ENCODE data around the gene SLIT1. TPM values are rescaled to one million over a fixed set of nuclear protein-coding genes. Genes with fewer than 3 reads are reported as not detected.

The SLIT1 gene
- total RNA-seq, 1 donor from 2014 or later, result 0.26 TPM

DNA sequence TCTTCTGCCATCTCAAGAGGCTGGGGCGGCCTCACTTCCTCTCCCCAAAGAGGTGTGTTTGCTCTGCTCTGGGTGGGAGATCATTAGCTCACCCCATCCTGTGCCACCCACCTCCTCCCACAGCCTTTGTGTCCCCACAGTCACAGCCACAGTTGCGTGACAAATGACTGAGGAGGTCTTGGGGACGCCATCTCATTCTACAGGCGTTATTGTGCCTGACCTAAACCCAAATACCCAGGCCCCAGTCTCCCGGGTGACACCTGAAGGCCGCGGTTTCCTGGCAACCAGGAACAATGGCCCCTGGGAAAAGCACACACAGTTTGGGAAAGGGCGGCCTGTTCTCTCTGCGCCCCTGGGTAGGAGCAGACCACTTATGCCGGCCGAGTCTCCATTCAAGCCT, 51.6 kb downstream of the SLIT1 start:
- H3K36me3 Mint-ChIP-seq (ENCODE audit: low read depth), result no peaks in the 10 kb centered on the region
- intact Hi-C loops (cut with micrococcal nuclease), result no loop called here
- no peaks in the 10 kb centered on the region for H3K9me3 Mint-ChIP-seq
- no peak overlapping the region for H3K4me3 Mint-ChIP-seq
- H3K27ac Mint-ChIP-seq, result no peak overlapping the region
- H3K27me3 Mint-ChIP-seq, result peaks cover 4% of the 10 kb centered on the region
- no peaks in the 10 kb centered on the region for H3K4me1 Mint-ChIP-seq
- no peak for DNase-seq

DNA sequence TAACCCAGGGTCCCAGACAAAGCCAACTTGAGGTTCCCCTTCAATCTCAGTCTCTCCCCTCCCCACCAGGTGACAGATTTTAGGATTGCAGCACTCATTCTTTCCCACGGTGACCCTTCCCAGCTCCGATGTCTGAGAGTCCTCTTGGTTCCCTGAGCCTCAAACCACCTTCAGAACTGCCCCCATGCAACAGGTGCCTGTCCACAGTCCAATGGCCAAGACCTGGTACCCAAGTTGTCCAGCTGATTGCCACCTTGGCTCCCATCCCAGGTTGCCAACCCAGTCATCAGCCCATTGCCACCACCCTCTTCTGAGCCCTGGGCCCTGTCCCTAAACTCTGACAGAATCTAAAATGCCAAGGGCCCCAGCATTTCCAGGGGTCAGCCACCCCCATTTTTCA, 53.5 kb downstream of the SLIT1 start:
- DNase-seq, result no peak
- Mint-ChIP-seq H3K36me3 (ENCODE audit: low read depth) (no peaks in the 10 kb centered on the region), H3K9me3 (no peaks in the 10 kb centered on the region), H3K4me1 (no peaks in the 10 kb centered on the region), H3K27ac (no peak overlapping the region), H3K27me3 (peaks cover 2% of the 10 kb centered on the region), H3K4me3 (no peak overlapping the region)
- intact Hi-C loops (cut with micrococcal nuclease), result no loop called here

DNA sequence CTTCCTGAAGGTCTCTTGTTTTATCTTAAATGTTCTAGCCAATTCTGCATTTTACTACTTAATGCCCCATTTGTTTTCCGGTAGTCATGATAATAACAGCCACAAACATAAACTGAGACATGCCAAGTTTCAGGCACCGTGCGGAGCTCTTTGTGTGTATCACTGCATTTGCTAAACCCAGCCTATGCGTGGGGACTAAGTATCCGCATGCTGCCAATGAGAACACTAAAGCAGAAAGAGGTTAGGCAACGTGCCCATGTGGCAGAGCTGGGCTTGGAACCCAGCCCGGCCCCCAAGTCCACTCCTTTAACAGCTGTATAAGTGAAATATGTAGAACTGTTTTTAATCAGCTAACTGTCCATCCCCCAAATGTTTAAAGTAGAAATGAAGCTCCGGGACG, 54.1 kb downstream of the SLIT1 start:
- intact Hi-C loops (cut with micrococcal nuclease), result no loop called here
- H3K4me1 Mint-ChIP-seq, result no peaks in the 10 kb centered on the region
- peaks cover 2% of the 10 kb centered on the region for H3K27me3 Mint-ChIP-seq
- DNase-seq, result no peak
- H3K4me3 Mint-ChIP-seq, result no peak overlapping the region
- no peak overlapping the region for H3K27ac Mint-ChIP-seq
- H3K36me3 Mint-ChIP-seq (ENCODE audit: low read depth), result no peaks in the 10 kb centered on the region
- no peaks in the 10 kb centered on the region for H3K9me3 Mint-ChIP-seq

DNA sequence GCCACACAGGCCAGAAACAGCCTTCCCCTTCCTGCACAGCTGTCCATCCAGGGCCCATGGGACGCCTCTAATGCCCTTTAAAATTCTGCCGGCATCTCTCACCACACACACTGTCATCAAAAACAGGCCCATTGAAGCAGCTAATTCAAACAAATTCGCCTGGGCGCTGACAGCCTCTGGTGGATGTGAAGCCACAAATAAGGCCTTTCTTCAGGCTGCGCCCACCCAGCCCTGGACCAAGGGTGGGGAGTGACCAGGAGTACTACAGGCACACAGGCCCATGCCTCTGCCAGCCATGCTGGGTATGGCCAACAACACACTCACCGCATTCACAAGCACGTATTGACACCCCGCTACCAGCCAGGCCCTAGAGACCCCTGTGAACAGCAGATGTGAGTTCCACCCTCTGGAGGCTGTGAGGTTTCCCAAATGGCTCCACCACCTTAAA, 54.6 kb downstream of the SLIT1 start:
- H3K9me3 Mint-ChIP-seq, result no peaks in the 10 kb centered on the region
- no peak overlapping the region for H3K27ac Mint-ChIP-seq
- intact Hi-C loops (cut with micrococcal nuclease), result no loop called here
- no peak for DNase-seq
- H3K4me1 Mint-ChIP-seq, result no peaks in the 10 kb centered on the region
- H3K36me3 Mint-ChIP-seq (ENCODE audit: low read depth), result no peaks in the 10 kb centered on the region
- no peak overlapping the region for H3K4me3 Mint-ChIP-seq
- H3K27me3 Mint-ChIP-seq, result peaks cover 2% of the 10 kb centered on the region

DNA sequence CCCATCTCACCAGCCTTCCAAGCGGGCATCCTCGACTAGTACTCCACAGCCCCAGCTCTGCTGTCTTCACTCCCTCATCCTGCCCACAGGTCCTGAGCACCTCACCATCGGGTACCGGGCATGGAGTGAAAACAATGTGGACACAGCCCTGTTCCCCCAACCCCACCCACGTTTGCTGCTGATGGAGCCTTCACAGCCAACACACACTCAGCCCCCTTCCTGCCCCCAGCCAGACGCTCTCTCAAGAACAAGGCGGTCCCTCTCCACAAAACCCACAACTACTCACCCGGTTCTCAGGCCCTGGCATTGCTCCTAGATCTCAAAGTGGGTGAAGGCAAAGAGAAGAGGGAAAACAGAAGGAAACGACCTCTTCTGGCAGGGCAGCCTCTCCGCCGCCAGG, 56.1 kb downstream of the SLIT1 start:
- H3K36me3 Mint-ChIP-seq (ENCODE audit: low read depth), result no peaks in the 10 kb centered on the region
- H3K4me3 Mint-ChIP-seq, result no peak overlapping the region
- H3K9me3 Mint-ChIP-seq, result no peaks in the 10 kb centered on the region
- H3K27ac Mint-ChIP-seq, result no peak overlapping the region
- peaks cover 2% of the 10 kb centered on the region for H3K27me3 Mint-ChIP-seq
- intact Hi-C loops (cut with micrococcal nuclease), result no loop called here
- DNase-seq, result no peak
- no peaks in the 10 kb centered on the region for H3K4me1 Mint-ChIP-seq

DNA sequence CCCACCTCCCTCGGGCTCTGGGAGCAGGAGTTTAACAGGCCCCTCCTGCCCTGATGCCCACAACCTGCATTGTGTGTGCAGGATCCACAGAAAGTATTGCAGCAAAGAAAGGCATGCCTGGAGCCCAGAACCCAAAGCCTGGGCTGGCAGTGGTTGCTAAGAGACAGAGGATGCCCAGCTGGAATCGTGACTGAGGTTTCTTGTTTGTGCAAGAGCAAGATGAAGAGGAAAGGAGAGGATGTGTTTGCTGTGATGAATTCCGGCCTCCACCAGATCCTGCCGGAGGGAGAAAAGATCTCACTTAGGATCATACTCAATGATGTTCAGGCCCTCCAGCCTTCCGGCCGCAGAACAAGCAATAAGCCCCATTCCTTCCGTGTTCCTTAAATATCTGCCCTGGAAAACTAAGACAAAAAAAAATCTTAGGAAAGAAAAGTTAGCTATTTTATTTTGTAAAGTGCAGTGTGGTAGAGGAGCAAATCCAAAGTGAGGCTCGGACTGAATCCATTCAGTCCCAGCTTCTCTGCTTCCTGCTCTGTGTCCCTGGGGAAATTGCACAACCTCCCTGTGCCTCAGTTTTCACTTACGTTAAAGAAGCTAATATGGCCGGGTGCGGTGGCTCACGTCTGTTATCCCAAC, 57.1 kb downstream of the SLIT1 start:
- Mint-ChIP-seq H3K4me1 (no peaks in the 10 kb centered on the region), H3K27me3 (peaks cover 2% of the 10 kb centered on the region), H3K36me3 (ENCODE audit: low read depth) (no peaks in the 10 kb centered on the region), H3K27ac (no peak overlapping the region), H3K4me3 (no peak overlapping the region), H3K9me3 (no peaks in the 10 kb centered on the region)
- intact Hi-C loops (cut with micrococcal nuclease), result no loop called here
- DNase-seq, result no peak

DNA sequence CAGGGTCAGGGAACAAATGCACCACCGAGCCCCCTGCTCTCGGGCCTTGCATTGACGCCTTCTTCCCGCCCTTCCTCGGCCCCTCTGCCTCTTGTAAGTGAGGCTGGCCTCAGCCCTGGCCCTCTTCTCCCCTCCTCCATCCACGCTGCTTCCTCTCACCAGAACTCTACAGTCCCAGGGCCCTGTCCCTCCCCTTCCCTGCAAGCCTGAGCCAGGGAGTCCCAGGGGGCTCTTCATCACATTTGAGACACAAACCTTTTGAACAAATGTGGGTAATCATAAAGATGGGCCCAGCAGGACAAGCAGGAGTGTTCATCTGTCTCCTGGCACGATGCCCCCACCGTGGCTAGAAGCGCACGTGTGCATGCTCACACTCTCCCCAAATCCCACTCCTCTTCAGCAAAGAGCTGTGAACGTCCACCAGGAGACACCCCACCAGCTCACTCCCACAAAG, 57.7 kb downstream of the SLIT1 start:
- Mint-ChIP-seq H3K36me3 (ENCODE audit: low read depth) (no peaks in the 10 kb centered on the region), H3K4me3 (no peak overlapping the region), H3K27ac (no peak overlapping the region), H3K4me1 (no peaks in the 10 kb centered on the region), H3K9me3 (no peaks in the 10 kb centered on the region), H3K27me3 (peaks cover 2% of the 10 kb centered on the region)
- DNase-seq, result no peak
- intact Hi-C loops (cut with micrococcal nuclease), result no loop called here

DNA sequence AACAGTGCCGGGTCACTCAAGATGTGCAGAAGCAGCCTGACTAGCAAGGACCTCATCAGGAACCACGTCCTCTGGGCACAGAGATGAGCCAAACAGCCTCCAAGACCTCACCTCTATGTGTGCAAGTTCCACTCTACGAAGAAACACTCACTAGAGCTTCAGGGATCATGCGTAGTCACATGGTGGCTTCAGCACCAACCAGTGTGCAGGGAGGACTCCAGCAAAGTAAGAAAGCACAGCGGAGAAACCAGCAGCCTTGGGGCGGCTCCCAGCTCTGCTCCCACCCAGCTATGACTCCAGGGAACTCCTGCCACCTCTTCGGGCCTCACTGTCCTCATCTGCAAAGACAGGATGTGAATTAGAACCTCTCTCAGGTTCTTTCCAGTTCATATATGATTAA, 58.2 kb downstream of the SLIT1 start:
- no peaks in the 10 kb centered on the region for H3K4me1 Mint-ChIP-seq
- peaks cover 2% of the 10 kb centered on the region for H3K27me3 Mint-ChIP-seq
- H3K36me3 Mint-ChIP-seq (ENCODE audit: low read depth), result no peaks in the 10 kb centered on the region
- H3K4me3 Mint-ChIP-seq, result no peak overlapping the region
- H3K9me3 Mint-ChIP-seq, result no peaks in the 10 kb centered on the region
- DNase-seq, result no peak
- no peak overlapping the region for H3K27ac Mint-ChIP-seq
- intact Hi-C loops (cut with micrococcal nuclease), result no loop called here

DNA sequence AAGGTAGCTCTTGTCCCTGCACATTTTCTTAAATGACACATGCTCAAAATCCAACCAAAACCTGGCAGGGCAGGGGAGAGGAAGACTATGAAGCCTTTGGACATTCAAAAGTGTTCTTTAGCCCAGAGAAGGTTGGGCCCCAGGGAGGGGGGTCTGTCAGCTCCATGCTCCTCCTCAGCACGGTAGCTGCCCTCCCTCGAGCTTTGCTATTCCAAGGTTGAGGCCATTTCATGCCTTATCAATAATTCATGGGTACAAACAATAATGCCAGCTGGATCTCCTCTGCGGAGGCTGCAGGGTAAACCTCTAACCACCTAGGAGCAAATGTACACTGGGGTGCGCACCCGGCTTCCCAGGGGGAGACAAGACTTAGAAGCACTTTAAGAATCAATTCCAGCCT, 61.5 kb downstream of the SLIT1 start:
- Mint-ChIP-seq H3K4me1 (no peaks in the 10 kb centered on the region), H3K27ac (no peak overlapping the region), H3K4me3 (no peak overlapping the region), H3K36me3 (ENCODE audit: low read depth) (no peaks in the 10 kb centered on the region), H3K27me3 (peaks cover 7% of the 10 kb centered on the region), H3K9me3 (no peaks in the 10 kb centered on the region)
- DNase-seq, result no peak
- intact Hi-C loops (cut with micrococcal nuclease), result no loop called here

DNA sequence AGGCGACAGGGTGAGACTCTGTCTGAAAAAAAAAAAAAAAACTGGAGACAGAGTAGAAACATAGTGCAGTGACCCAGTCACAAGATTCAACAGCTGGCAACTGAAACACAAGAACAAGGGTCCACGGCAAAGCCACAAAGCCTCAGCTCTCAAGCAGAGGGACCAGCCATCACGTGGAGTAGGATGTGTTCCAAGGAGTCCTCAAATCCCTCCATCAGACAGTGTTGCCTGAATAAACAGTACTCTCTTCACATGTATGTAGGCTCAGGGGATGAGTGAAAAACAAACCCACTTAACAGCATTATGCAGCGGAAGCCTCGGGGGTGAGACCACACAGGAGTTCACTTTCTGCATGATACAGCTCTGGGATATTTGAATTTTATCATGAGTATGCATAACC, 62.0 kb downstream of the SLIT1 start:
- no peaks in the 10 kb centered on the region for H3K9me3 Mint-ChIP-seq
- H3K36me3 Mint-ChIP-seq (ENCODE audit: low read depth), result no peaks in the 10 kb centered on the region
- H3K27ac Mint-ChIP-seq, result no peak overlapping the region

DNA sequence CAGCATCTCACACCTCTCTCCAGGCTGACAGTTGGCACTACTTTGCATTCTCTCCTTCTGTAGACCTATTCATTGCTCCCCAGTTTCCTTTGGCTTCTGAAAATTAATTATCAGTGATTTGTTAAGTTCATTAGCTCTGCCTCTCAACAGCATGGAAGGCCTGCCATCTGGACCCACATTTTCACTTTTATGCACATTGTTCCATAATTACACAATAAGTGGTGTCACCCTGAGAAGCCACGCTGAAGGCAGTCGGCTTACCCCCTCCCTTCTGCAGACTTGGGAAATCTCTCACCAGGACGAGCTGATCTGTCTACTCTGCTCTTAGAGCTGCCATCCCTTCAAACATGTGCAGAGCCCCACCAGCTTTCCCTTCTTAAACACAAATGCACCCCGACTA, 64.7 kb downstream of the SLIT1 start:
- intact Hi-C loops (cut with micrococcal nuclease), result no loop called here
- Mint-ChIP-seq H3K9me3 (no peaks in the 10 kb centered on the region), H3K36me3 (ENCODE audit: low read depth) (no peaks in the 10 kb centered on the region), H3K4me3 (no peak overlapping the region), H3K27ac (no peak overlapping the region), H3K27me3 (peaks cover 7% of the 10 kb centered on the region), H3K4me1 (no peaks in the 10 kb centered on the region)
- DNase-seq, result no peak

More for the DNA sequence above, 62.0 kb downstream of the SLIT1 start:
- Mint-ChIP-seq H3K4me3 (no peak overlapping the region), H3K27me3 (peaks cover 7% of the 10 kb centered on the region), H3K4me1 (no peaks in the 10 kb centered on the region)
- DNase-seq, result no peak
- intact Hi-C loops (cut with micrococcal nuclease), result no loop called here

DNA sequence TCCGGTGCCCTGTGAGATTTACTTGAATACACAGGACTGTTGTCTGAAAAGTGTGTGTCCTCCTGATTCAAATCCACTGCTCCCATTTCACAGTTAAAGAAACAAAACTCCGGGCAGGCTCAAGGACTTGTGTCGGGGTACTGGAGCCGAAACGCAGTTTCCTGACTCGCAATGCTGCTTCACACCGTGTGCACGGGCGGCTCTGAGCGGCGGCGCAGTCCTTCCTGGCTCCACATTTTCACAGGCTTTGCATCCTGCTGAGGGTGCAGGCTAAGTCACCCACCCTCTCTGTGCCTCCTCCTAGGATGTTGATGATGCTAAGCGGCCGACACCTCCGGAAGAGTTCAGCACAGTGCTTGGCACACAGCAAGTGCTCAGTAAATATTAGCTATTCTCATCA, 65.4 kb downstream of the SLIT1 start:
- Mint-ChIP-seq H3K27me3 (peaks cover 8% of the 10 kb centered on the region), H3K9me3 (no peaks in the 10 kb centered on the region), H3K27ac (no peak overlapping the region), H3K36me3 (ENCODE audit: low read depth) (no peaks in the 10 kb centered on the region), H3K4me1 (no peaks in the 10 kb centered on the region), H3K4me3 (no peak overlapping the region)
- intact Hi-C loops (cut with micrococcal nuclease), result no loop called here
- no peak for DNase-seq

DNA sequence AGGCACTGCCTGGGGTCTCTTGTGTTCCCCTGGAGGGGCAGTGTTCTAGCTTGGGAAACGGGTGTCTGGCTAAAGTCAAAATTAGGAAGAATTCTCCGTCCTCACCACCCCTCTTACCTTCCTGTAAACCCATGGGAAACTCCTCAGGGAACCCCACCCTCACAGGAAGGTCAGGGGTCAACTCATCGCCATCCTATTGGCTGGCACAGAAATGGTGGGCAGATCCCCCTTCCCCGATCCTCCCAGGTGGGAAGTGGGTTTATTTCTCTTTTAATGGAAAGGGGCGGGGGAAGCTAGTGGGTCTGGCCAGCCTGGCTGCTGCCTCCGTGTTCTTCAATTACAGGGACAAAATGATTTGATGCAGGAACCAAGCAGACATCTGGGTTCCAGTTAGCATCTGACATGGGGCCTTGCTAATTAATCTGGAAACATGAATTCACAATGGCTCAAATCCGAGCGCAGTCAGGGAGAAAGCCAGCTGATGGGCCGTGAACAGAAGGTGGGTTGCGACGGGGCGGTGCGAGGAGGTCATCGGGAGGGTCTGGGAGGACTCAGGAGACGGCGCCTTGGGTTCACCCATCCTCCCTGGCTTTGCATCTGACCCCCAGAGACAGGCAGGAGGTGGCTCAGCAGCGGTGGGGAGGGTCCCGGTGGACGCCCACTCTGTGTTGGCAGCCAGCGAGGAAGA, 66.6 kb downstream of the SLIT1 start:
- peaks cover 8% of the 10 kb centered on the region for H3K27me3 Mint-ChIP-seq
- no peak for DNase-seq
- no peaks in the 10 kb centered on the region for H3K9me3 Mint-ChIP-seq
- no peak overlapping the region for H3K27ac Mint-ChIP-seq
- intact Hi-C loops (cut with micrococcal nuclease), result no loop called here
- no peak overlapping the region for H3K4me3 Mint-ChIP-seq
- H3K4me1 Mint-ChIP-seq, result no peaks in the 10 kb centered on the region
- no peaks in the 10 kb centered on the region for H3K36me3 Mint-ChIP-seq (ENCODE audit: low read depth)

DNA sequence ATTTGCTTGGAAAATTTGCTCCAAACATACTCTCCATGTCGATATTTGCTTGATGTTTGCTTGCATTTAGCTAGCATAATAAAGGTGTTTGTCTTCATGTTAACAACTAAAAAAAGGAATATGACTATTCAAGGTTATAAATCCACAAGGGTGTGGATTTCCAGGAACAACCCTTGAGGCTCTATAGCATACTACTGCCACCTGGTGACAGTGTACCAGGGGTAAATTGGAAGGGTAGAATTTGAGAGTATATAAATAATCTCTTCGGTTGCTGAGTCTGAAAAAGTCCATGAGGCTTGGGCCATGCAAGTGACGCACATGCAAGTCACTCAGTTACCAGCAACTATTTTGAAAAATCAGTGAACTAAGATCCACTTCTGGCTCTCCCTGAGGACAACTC, 68.4 kb downstream of the SLIT1 start:
- H3K9me3 Mint-ChIP-seq, result no peaks in the 10 kb centered on the region
- intact Hi-C loops (cut with micrococcal nuclease), result no loop called here
- no peak overlapping the region for H3K4me3 Mint-ChIP-seq
- no peaks in the 10 kb centered on the region for H3K4me1 Mint-ChIP-seq
- H3K36me3 Mint-ChIP-seq (ENCODE audit: low read depth), result no peaks in the 10 kb centered on the region
- DNase-seq, result no peak
- no peak overlapping the region for H3K27ac Mint-ChIP-seq
- peaks cover 10% of the 10 kb centered on the region for H3K27me3 Mint-ChIP-seq

Measured in activated CD4-positive, alpha-beta T cell treated with anti-CD3 and anti-CD28 coated beads, Interleukin-2, amount 10 ng/mL, durations not matched to agents 24 days and 14 days (primary cell).